Karpas-422 (cell line): ENCODE results near the gene OLFM1. TPM values are rescaled to one million over a fixed set of nuclear protein-coding genes. Genes with fewer than 3 reads are reported as not detected.

ENCODE experiments used
- DNase-seq: peaks from one replicate; pipeline ENCODE4 v3.0.0-alpha.2; 2015
- H2AFZ ChIP-seq: fragments of 200-600 bp; sonication (generic); 2 replicates; pipeline ENCODE4 v1.6.1; 2014; ENCODE audit warnings: antibody characterized with exemption, low read length, mixed read lengths
- H3K27ac ChIP-seq: fragments of 200-600 bp; sonication (generic); 2 replicates; pipeline ENCODE4 v1.5.1; 2014; ENCODE audit warnings: mild to moderate bottlenecking, low read length, moderate library complexity
- H3K27me3 ChIP-seq: fragments of 200-600 bp; sonication (generic); 2 replicates; pipeline ENCODE4 v1.6.1; 2014; ENCODE audit warnings: low read length, mixed read lengths
- H3K36me3 ChIP-seq: fragments of 200-600 bp; sonication (generic); 2 replicates; pipeline ENCODE4 v1.6.1; 2014; ENCODE audit warnings: low read length, mixed read lengths; ENCODE audit not compliant: insufficient read depth
- H3K4me1 ChIP-seq: fragments of 200-600 bp; sonication (generic); 2 replicates; pipeline ENCODE4 v1.6.1; 2014; ENCODE audit warnings: mild to moderate bottlenecking, low read length, mixed read lengths
- H3K4me2 ChIP-seq: fragments of 200-600 bp; sonication (generic); 2 replicates; pipeline ENCODE4 v1.6.1; 2014; ENCODE audit warnings: low read length, low read depth, mild to moderate bottlenecking; ENCODE audit not compliant: poor library complexity, severe bottlenecking
- H3K4me3 ChIP-seq: fragments of 200-600 bp; sonication (generic); 2 replicates; pipeline ENCODE4 v1.5.1; 2014; ENCODE audit warnings: mild to moderate bottlenecking, antibody characterized with exemption, low read length, mixed read lengths
- H3K79me2 ChIP-seq: fragments of 200-600 bp; sonication (generic); 2 replicates; pipeline ENCODE4 v1.6.1; 2014; ENCODE audit warnings: mild to moderate bottlenecking, low read length, mixed read lengths
- H3K9ac ChIP-seq: fragments of 200-600 bp; sonication (generic); 2 replicates; pipeline ENCODE4 v1.6.0; 2014; ENCODE audit warnings: low read length
- H3K9me2 ChIP-seq: fragments of 200-600 bp; sonication (generic), shearing (Covaris generic); replicated peaks from 2 replicates; pipeline ENCODE4 v1.6.0; 2014; ENCODE audit warnings: mild to moderate bottlenecking, low read length, moderate library complexity; ENCODE audit not compliant: insufficient read depth
- H3K9me3 ChIP-seq: fragments of 300-700, 200-600 bp; sonication (generic); 2 replicates; pipeline ENCODE4 v1.6.1; 2014; ENCODE audit warnings: low read length, mixed read lengths
- H4K20me1 ChIP-seq: fragments of 200-600 bp; sonication (generic); 2 replicates; pipeline ENCODE4 v1.6.1; 2014; ENCODE audit warnings: mild to moderate bottlenecking, antibody characterized with exemption, low read length, low read depth; ENCODE audit not compliant: insufficient read depth
- total RNA-seq: library from RNA; depleted of rRNA; stranded (reverse); fragments of >200 nt; shearing (Covaris generic); gene quantifications from 2 replicates; pipeline ENCODE4 v1.2.3, GENCODE V29; 2014; ENCODE audit warnings: low replicate concordance

The OLFM1 gene
- total RNA-seq, 1 experiment from 2014 or later = not detected

- no peaks in the 10 kb centered on the region for H3K79me2 ChIP-seq
Observed at GRCh38 chr9:135163023-135163780, 75.7 kb downstream of the OLFM1 start.

GRCh38 chr9:135164036-135164435 is 76.6 kb downstream of the OLFM1 start:
- no peaks in the 10 kb centered on the region for H3K9me2 ChIP-seq
- H3K27ac ChIP-seq = no peak overlapping the region
- no peaks in the 10 kb centered on the region for H3K4me1 ChIP-seq
- no peak for DNase-seq
- H3K4me2 ChIP-seq = no peak overlapping the region
- no peaks in the 10 kb centered on the region for H4K20me1 ChIP-seq
- H3K4me3 ChIP-seq = no peak overlapping the region
- no peaks in the 10 kb centered on the region for H3K9me3 ChIP-seq
- H3K79me2 ChIP-seq = no peaks in the 10 kb centered on the region
- no peaks in the 10 kb centered on the region for H3K36me3 ChIP-seq
- no peak overlapping the region for H3K9ac ChIP-seq
- no peaks in the 10 kb centered on the region for H3K27me3 ChIP-seq
- no peak overlapping the region for H2AFZ ChIP-seq

More at GRCh38 chr9:135163023-135163780, 75.7 kb downstream of the OLFM1 start:
- Histone ChIP-seq H3K9ac (no peak overlapping the region), H3K9me2 (no peaks in the 10 kb centered on the region), H3K9me3 (no peaks in the 10 kb centered on the region), H3K27ac (no peak overlapping the region), H3K36me3 (no peaks in the 10 kb centered on the region), H3K4me3 (no peak overlapping the region), H4K20me1 (no peaks in the 10 kb centered on the region), H3K4me1 (no peaks in the 10 kb centered on the region), H3K4me2 (no peak overlapping the region), H3K27me3 (no peaks in the 10 kb centered on the region), H2AFZ (no peak overlapping the region)
- no peak for DNase-seq

GRCh38 chr9:135165003-135165711 is 77.7 kb downstream of the OLFM1 start:
- Histone ChIP-seq H2AFZ (no peak overlapping the region), H3K36me3 (no peaks in the 10 kb centered on the region), H3K9me2 (no peaks in the 10 kb centered on the region), H3K9me3 (no peaks in the 10 kb centered on the region), H3K27ac (no peak overlapping the region), H3K4me1 (no peaks in the 10 kb centered on the region), H3K27me3 (no peaks in the 10 kb centered on the region), H3K79me2 (no peaks in the 10 kb centered on the region), H4K20me1 (no peaks in the 10 kb centered on the region), H3K4me3 (no peak overlapping the region), H3K4me2 (no peak overlapping the region), H3K9ac (no peak overlapping the region)
- no peak for DNase-seq

- no peak for DNase-seq
- H3K27ac ChIP-seq = no peak overlapping the region
- H3K79me2 ChIP-seq = no peaks in the 10 kb centered on the region
- H2AFZ ChIP-seq = no peak overlapping the region
- H3K4me3 ChIP-seq = no peak overlapping the region
- no peak overlapping the region for H3K9ac ChIP-seq
- no peak overlapping the region for H3K4me2 ChIP-seq
- H3K9me3 ChIP-seq = no peaks in the 10 kb centered on the region
- no peaks in the 10 kb centered on the region for H3K4me1 ChIP-seq
- H4K20me1 ChIP-seq = no peaks in the 10 kb centered on the region
- H3K27me3 ChIP-seq = no peaks in the 10 kb centered on the region
- H3K9me2 ChIP-seq = no peaks in the 10 kb centered on the region
- no peaks in the 10 kb centered on the region for H3K36me3 ChIP-seq
Observed at GRCh38 chr9:135165756-135166519, 78.5 kb downstream of the OLFM1 start.

- Histone ChIP-seq H3K4me2 (no peak overlapping the region), H3K9me2 (no peaks in the 10 kb centered on the region), H3K79me2 (no peaks in the 10 kb centered on the region), H3K4me3 (no peak overlapping the region), H3K36me3 (no peaks in the 10 kb centered on the region), H3K9ac (no peak overlapping the region), H3K9me3 (no peaks in the 10 kb centered on the region), H3K4me1 (no peaks in the 10 kb centered on the region), H3K27me3 (no peaks in the 10 kb centered on the region), H3K27ac (no peak overlapping the region), H4K20me1 (no peaks in the 10 kb centered on the region), H2AFZ (no peak overlapping the region)
- DNase-seq = no peak
Observed at GRCh38 chr9:135166565-135166964, 79.1 kb downstream of the OLFM1 start.

- H3K9me2 ChIP-seq = no peaks in the 10 kb centered on the region
- H3K27me3 ChIP-seq = no peaks in the 10 kb centered on the region
- H4K20me1 ChIP-seq = no peaks in the 10 kb centered on the region
- DNase-seq = no peak
- no peaks in the 10 kb centered on the region for H3K79me2 ChIP-seq
- no peaks in the 10 kb centered on the region for H3K4me1 ChIP-seq
- H3K9me3 ChIP-seq = no peaks in the 10 kb centered on the region
- no peak overlapping the region for H3K4me3 ChIP-seq
- H3K27ac ChIP-seq = no peak overlapping the region
- H3K9ac ChIP-seq = no peak overlapping the region
- H2AFZ ChIP-seq = no peak overlapping the region
- no peaks in the 10 kb centered on the region for H3K36me3 ChIP-seq
- H3K4me2 ChIP-seq = no peak overlapping the region
Observed at GRCh38 chr9:135167356-135167755, 79.9 kb downstream of the OLFM1 start.

GRCh38 chr9:135167849-135168655 is 80.6 kb downstream of the OLFM1 start:
- no peak overlapping the region for H2AFZ ChIP-seq
- H3K9me3 ChIP-seq = no peaks in the 10 kb centered on the region
- no peaks in the 10 kb centered on the region for H3K36me3 ChIP-seq
- DNase-seq = no peak
- H3K4me3 ChIP-seq = no peak overlapping the region
- H4K20me1 ChIP-seq = no peaks in the 10 kb centered on the region
- no peaks in the 10 kb centered on the region for H3K79me2 ChIP-seq
- no peak overlapping the region for H3K27ac ChIP-seq
- no peaks in the 10 kb centered on the region for H3K9me2 ChIP-seq
- no peaks in the 10 kb centered on the region for H3K27me3 ChIP-seq
- H3K9ac ChIP-seq = no peak overlapping the region
- no peaks in the 10 kb centered on the region for H3K4me1 ChIP-seq
- H3K4me2 ChIP-seq = no peak overlapping the region
